Panc1 (cell line): ENCODE results near the gene SLC12A7. TPM values are rescaled to one million over a fixed set of nuclear protein-coding genes. Genes with fewer than 3 reads are reported as not detected.

ENCODE experiments used
- ATAC-seq: fragments of 200-7000 bp; cut with Tn5 transposase; 2 replicates; pipeline ENCODE4 v1.9.1; 2020; ENCODE audit warnings: mild to moderate bottlenecking, moderate library complexity
- BruUV-seq: library from RNA; stranded (reverse); fragments of 400-500 nt; replicated peaks from 2 replicates; lab custom pipeline; 2021; lab: Mats Ljungman, UMichigan
- CTCF ChIA-PET: fragments of 300-600 bp; sonication (Branson Sonifier 250); formaldehyde crosslinking; loops from one replicate; lab custom pipeline; 2022; ENCODE audit warnings: antibody characterized with exemption; lab: Charles Lee
- POLR2A ChIA-PET: fragments of 300-600 bp; sonication (Branson Sonifier 250); formaldehyde crosslinking; loops from one replicate; lab custom pipeline; 2022; ENCODE audit warnings: antibody characterized with exemption; lab: Charles Lee
- DNase-seq: peaks from one replicate; pipeline ENCODE4 v3.0.0-alpha.2; 2010; ENCODE audit warnings: low read depth, low spot score
- H3K27ac ChIP-seq: 2 replicates; pipeline ENCODE4 v1.5.1; 2011; ENCODE audit warnings: mild to moderate bottlenecking, low read length, inconsistent platforms
- H3K27me3 ChIP-seq: fragments of 200-500 bp; sonication (Bioruptor generic); 2 replicates; pipeline ENCODE4 v1.6.0; 2014; ENCODE audit warnings: low read length, inconsistent platforms; ENCODE audit not compliant: control insufficient read depth, insufficient read depth
- H3K36me3 ChIP-seq: fragments of 200-500 bp; sonication (Bioruptor generic); 2 replicates; pipeline ENCODE4 v1.5.1; 2014; ENCODE audit warnings: inconsistent platforms, mild to moderate bottlenecking, low read length, moderate library complexity; ENCODE audit not compliant: control insufficient read depth, insufficient read depth
- H3K4me1 ChIP-seq: 2 replicates; pipeline ENCODE4 v1.5.1; 2011; ENCODE audit warnings: inconsistent platforms, mild to moderate bottlenecking, low read length, moderate library complexity; ENCODE audit not compliant: control insufficient read depth, insufficient read depth
- H3K4me3 ChIP-seq, 2 experiments: 2 replicates each; pipeline ENCODE4 v1.5.1; 2011 to 2012; ENCODE audit warnings: low read depth in 2 of 2, low read length in 2 of 2, mild to moderate bottlenecking in 2 of 2, inconsistent platforms in 1 of 2, moderate library complexity in 1 of 2
- H3K9me3 ChIP-seq: fragments of 200-500 bp; sonication (Bioruptor generic); 2 replicates; pipeline ENCODE4 v1.5.1; 2014; ENCODE audit warnings: low read depth, mild to moderate bottlenecking, inconsistent platforms, low read length, moderate library complexity; ENCODE audit not compliant: control insufficient read depth, insufficient read depth
- CTCF ChIP-seq: fragments of 450-650 bp; IDR thresholded peaks from 2 replicates; pipeline ENCODE4 v1.5.1; 2017; ENCODE audit warnings: mild to moderate bottlenecking
- POLR2AphosphoS5 ChIP-seq: IDR thresholded peaks from 2 replicates; pipeline ENCODE4 v1.6.1; 2012; ENCODE audit warnings: mild to moderate bottlenecking, low read depth, low read length, moderate library complexity
- REST ChIP-seq, 2 experiments: IDR thresholded peaks; 2 replicates each; pipeline ENCODE4 v1.6.1; 2011 to 2012; ENCODE audit warnings: low read depth in 2 of 2, control low read depth in 1 of 2, low read length in 1 of 2, mild to moderate bottlenecking in 1 of 2, moderate library complexity in 1 of 2; ENCODE audit not compliant: insufficient read depth in 1 of 2
- SIN3A ChIP-seq: IDR thresholded peaks from 2 replicates; pipeline ENCODE4 v1.6.1; 2012; ENCODE audit warnings: low read depth, mild to moderate bottlenecking, low read length, moderate library complexity, borderline replicate concordance; ENCODE audit not compliant: insufficient read depth
- TCF7L2 ChIP-seq: IDR thresholded peaks from 2 replicates; pipeline ENCODE4 v1.6.1; 2011; ENCODE audit warnings: mild to moderate bottlenecking, low read depth, low read length, inconsistent platforms
- in situ Hi-C: cut with HindIII; loops from 2 replicates; pipeline ENCODE4 v1.10.0; 2016; ENCODE audit warnings: low sequenced_read_pairs, low pct_unique_long_range_greater_than_20kb
- intact Hi-C: fragments of 100-400 bp; cut with micrococcal nuclease; formaldehyde crosslinking; loops from one replicate; pipeline ENCODE4 v1.10.0; 2022; ENCODE audit not compliant: unreplicated experiment
- total RNA-seq: library from RNA; stranded (reverse); gene quantifications from one replicate; pipeline ENCODE4 v1.2.1, GENCODE V29; 2021; ENCODE audit not compliant: unreplicated experiment

The SLC12A7 gene
- total RNA-seq, 1 experiment from 2014 or later = 297 TPM

GRCh38 chr5:1128977-1129710, 17.3 kb upstream of the SLC12A7 start:
- no peaks in the 10 kb centered on the region for H3K27me3 ChIP-seq
- ChIA-PET CTCF (no interaction called here), POLR2A (no interaction called here)

More at GRCh38 chr5:1128977-1129710, 17.3 kb upstream of the SLC12A7 start:
- Histone ChIP-seq H3K9me3 (no peaks in the 10 kb centered on the region), H3K36me3 (no peaks in the 10 kb centered on the region), H3K4me3 (no peak overlapping the region), H3K4me1 (peaks cover 49% of the 10 kb centered on the region), H3K27ac (peak overlapping the region; percentile 75)
- intact Hi-C loops (no loop called here), in situ Hi-C loops (no loop called here)
- ATAC-seq (no peak), DNase-seq (no peak)
- no TSS peak for BruUV-seq
- TF ChIP-seq POLR2AphosphoS5 = no peak
- no peak for TF ChIP-seq REST (IDR thresholded peaks at IDR 0.05; ENCODE audit: insufficient read depth in 1 of 2, low read depth in 2 of 2, low read length in 1 of 2)
- no peak for TF ChIP-seq TCF7L2
- no peak for TF ChIP-seq CTCF
- no peak for TF ChIP-seq SIN3A
